ENCODE data around the gene GLCE.
"Not testable (repeated sequence)": the region's sequence is repeated elsewhere in the genome, so short reads cannot be mapped to it uniquely, and the experiment has no call there.

Gene GLCE

DNA sequence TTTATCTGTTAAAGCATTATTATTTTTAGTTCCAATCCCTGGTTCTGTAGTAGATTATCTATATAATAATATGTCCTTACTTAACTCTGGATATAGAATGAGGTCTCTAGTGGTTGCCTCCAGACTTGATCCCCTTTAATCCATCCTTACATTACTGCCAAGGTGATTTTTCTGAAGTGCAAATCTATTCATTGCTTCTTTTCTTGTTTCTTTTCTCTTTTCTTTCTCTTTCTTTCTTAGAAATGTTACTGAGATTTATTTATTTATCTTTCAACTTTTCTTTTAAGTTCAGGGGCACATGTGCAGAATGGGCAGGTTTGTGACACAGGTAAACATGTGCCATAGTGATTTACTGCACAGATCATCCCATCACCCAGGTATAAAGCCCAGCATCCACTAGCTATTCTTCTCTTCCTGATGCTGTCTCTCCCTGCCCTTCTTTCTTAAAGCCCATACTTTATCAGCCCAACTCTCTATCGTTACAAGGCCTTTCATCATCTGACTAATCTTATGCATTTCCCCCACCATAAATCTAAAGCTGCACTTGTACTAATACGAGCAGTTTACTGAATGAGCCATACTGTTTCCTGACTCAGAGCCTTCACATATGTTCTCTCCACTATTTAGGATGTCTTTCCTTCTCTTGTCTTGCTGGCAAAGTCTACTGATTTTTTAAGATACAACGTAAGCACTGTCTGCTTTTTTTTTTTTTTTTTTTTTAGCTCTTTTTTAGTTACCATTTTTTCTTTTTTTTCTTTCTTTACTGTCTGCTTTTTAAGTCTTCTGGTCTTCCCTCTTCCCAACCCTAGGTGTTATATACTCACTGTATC, 4.6 kb downstream of the GLCE start:
- H3K4me3 ChIP-seq (ENCODE audit: low read depth, low read length), result no peak overlapping the region
- TF ChIP-seq, protein P1, sequence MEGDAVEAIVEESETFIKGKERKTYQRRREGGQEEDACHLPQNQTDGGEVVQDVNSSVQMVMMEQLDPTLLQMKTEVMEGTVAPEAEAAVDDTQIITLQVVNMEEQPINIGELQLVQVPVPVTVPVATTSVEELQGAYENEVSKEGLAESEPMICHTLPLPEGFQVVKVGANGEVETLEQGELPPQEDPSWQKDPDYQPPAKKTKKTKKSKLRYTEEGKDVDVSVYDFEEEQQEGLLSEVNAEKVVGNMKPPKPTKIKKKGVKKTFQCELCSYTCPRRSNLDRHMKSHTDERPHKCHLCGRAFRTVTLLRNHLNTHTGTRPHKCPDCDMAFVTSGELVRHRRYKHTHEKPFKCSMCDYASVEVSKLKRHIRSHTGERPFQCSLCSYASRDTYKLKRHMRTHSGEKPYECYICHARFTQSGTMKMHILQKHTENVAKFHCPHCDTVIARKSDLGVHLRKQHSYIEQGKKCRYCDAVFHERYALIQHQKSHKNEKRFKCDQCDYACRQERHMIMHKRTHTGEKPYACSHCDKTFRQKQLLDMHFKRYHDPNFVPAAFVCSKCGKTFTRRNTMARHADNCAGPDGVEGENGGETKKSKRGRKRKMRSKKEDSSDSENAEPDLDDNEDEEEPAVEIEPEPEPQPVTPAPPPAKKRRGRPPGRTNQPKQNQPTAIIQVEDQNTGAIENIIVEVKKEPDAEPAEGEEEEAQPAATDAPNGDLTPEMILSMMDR (IDR thresholded peaks at IDR 0.05; ENCODE audit: borderline replicate concordance, insufficient read depth, low read depth, low read length), result no peak

GRCh38 chr15:69165637-69166025, 5.2 kb downstream of the GLCE start:
- no peak overlapping the region for H3K4me3 ChIP-seq (ENCODE audit: low read depth, low read length)

DNA sequence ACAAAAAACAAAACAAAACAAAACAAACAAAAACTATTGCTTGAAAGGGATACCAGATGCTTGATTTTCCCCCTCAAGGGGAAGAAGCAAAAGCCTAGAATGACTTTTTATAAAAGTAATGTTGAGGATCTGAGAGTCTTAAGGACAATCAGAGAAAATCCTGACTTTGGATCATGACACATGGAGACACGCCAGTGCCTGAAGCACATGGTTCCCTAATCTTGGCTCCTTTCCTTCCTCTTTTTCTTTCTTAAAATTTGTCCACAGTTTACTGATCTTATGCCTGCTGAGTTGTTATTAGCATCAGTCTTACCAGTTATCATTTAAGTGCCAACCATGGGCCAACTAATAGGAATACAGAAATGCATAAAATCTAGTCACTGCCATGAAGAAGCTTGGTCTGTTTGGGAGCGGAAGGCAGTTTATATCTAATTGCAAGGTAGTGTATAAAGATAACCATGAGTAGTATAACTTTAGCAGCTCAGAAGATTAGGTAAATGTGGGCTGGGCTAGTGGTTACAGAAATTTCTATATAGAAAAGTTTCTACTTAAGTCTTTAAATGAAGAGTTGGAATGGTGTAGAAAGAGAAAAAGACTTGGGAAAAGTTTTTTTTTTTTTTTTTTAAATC, 6.9 kb downstream of the GLCE start:
- no peak overlapping the region for H3K4me3 ChIP-seq (ENCODE audit: low read depth, low read length)
- TF ChIP-seq, protein P1 (IDR thresholded peaks at IDR 0.05; ENCODE audit: borderline replicate concordance, insufficient read depth, low read depth, low read length), result no peak

More at GRCh38 chr15:69165637-69166025, 5.2 kb downstream of the GLCE start:
- TF ChIP-seq, protein P1 (IDR thresholded peaks at IDR 0.05; ENCODE audit: borderline replicate concordance, insufficient read depth, low read depth, low read length), result no peak

DNA sequence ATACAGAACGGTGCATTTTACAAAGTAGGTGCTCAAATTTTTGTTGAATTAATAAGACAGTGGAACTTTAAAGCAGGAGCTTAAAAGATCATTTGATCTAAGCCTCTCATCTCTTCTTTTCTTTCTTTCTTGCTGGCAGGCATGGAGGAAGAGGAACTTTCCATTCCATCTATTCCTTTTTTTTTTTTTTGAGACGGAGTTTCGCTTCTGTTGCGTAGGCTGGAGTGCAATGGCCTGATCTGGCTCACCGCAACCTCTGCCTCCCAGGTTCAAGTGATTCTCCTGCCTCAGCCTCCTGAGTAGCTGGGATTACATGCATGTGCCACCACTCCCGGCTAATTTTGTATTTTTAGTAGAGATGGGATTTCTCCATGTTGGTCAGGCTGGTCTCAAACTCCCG, 7.9 kb downstream of the GLCE start:
- H3K4me3 ChIP-seq (ENCODE audit: low read depth, low read length), result not testable (repeated sequence)

GRCh38 chr15:69169540-69169939, 9.1 kb downstream of the GLCE start:
- H3K4me3 ChIP-seq (ENCODE audit: low read depth, low read length), result not testable (repeated sequence)

DNA sequence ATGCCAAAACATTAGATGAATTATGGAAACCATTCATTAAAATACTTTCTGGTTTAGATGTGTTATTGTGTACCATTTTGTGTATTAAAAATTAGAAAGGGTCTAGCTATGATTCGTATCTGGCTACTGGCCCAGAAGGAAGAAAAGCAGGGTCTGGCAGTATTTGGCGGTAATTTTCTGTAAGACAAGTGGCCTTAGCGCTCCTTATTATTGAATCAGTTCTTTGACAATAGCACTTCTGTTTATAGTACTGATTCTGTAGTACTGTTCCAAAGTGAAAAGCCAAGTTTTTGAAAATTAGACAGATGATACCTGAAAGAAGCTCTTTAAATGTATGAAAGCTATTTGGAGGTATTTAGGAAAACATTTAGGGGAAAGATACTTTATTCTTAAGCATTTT, 10.2 kb downstream of the GLCE start:
- H3K4me3 ChIP-seq (ENCODE audit: low read depth, low read length), result no peak overlapping the region
- TF ChIP-seq, protein P1 (IDR thresholded peaks at IDR 0.05; ENCODE audit: borderline replicate concordance, insufficient read depth, low read depth, low read length), result no peak

DNA sequence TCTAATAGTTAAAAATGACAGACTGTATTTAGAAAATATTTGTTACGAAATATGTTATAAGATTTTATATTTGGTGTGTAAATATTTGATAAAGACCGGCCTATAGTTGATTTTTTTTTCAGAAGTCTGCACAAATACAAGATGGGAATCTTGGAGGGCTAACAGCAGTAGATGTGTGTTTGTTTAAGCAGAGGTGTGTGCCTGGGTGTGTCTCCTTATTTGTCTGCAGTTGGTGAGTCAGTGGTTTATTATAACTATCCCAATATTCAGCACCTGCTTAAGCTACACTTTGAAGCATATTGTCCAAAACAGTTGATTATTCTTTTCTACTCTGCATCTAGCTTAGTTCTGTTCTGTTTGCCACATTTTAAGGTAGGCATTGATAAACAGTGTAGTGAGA, 12.4 kb downstream of the GLCE start:
- TF ChIP-seq, protein P1 (IDR thresholded peaks at IDR 0.05; ENCODE audit: borderline replicate concordance, insufficient read depth, low read depth, low read length), result no peak
- H3K4me3 ChIP-seq (ENCODE audit: low read depth, low read length), result no peak overlapping the region

- TF ChIP-seq, protein P1 (IDR thresholded peaks at IDR 0.05; ENCODE audit: borderline replicate concordance, insufficient read depth, low read depth, low read length), result no peak
- no peak overlapping the region for H3K4me3 ChIP-seq (ENCODE audit: low read depth, low read length)
Observed at GRCh38 chr15:69175536-69175935, 15.1 kb downstream of the GLCE start.
